ENCODE data around the gene INSIG2. TPM values are rescaled to one million over a fixed set of nuclear protein-coding genes. Genes with fewer than 3 reads are reported as not detected.

INSIG2 gene
- total RNA-seq (10 to 100 TPM; 13.2 to 18.4 (median 15.7) TPM), polyA plus RNA-seq (13.7 TPM)
- long read RNA-seq, donor 1, transcript INSIG2-201 (6 exons, 2,590 nt) = major isoform, 54 of 68 reads
- long read RNA-seq, donor 1, partial matches to known transcripts = 1 of 68 reads
- long read RNA-seq, donor 1, other reads (novel, unspliced or antisense) = 10 of 68 reads
- long read RNA-seq, donor 2, transcript INSIG2-201 (6 exons, 2,590 nt) = major isoform, 23 of 30 reads
- long read RNA-seq, donor 2, partial matches to known transcripts = 1 of 30 reads
- long read RNA-seq, donor 2, other reads (novel, unspliced or antisense) = 4 of 30 reads
- long read RNA-seq, donor 3, transcript INSIG2-201 (6 exons, 2,590 nt) = major isoform, 48 of 71 reads
- long read RNA-seq, donor 3, partial matches to known transcripts = 8 of 71 reads
- long read RNA-seq, donor 3, other reads (novel, unspliced or antisense) = 11 of 71 reads
- long read RNA-seq, donor 4, transcript INSIG2-201 (6 exons, 2,590 nt) = major isoform, 12 of 22 reads
- long read RNA-seq, donor 4, partial matches to known transcripts = 1 of 22 reads
- long read RNA-seq, donor 4, other reads (novel, unspliced or antisense) = 8 of 22 reads

DNA sequence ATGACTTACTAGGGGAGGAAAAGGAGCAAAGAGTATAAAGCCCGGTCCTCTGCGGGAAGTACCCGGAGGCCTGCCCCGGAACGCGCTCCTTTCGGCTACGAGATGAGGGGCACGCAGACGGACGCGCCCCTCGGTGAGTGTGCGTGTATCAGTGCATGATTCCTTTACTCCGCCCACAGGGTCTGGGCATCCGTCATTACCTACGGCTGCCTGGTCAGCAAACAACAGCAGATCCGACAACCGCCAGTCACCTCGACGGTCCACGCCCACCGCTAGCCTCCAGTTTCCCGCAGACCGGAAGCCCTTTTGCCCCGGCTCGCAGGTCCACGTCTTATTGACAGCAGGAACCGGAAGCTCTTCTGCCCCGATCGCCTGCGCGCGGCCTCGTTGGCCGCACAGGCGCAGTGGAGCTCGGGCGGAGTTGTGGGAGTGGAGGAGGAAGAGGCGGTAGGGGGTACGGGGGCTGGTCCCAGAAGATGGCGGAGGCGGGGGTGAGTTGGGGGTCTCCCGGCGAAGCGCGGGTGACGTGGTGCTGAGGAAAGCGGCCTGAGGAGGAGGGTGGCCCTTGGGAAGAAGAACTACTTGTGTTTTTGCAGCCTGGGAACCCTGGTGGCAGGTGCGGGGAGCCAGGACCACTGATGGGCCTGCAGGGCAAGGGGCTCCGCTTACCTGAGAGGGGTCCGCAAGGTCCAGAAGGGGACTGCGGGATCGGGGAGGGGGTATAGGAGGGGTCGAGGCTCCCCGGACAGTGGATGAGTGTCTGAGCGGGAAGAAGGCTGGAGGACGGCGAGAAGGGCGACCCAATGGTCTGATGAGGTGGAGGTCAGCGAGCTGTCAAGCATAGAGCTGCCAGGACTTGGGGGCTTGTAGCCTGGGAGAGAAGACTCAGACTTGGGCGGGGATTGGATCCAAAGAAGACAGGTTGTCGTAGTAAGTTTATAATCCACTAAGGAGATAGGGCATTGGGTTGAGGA lies at the start of gene INSIG2:
INSIG2 (plus strand) TSS at position 421 of the 974 bp plus-strand sequence. CDS start 8,086 bp downstream, outside the sequence.
- Histone ChIP-seq H3K4me3 (ENCODE audit: low read length) (peak within 1 kb of the TSS; percentile 80), H3K27ac (ENCODE audit: low read length) (peak within 1 kb of the TSS; percentile 13), H3K9me3 (ENCODE audit: control insufficient read depth, low read length) (no peaks in the 10 kb centered on the region), H3K4me1 (ENCODE audit: control insufficient read depth, insufficient read depth, low read length) (peaks cover 4% of the 10 kb centered on the region), H3K27me3 (ENCODE audit: control insufficient read depth, insufficient read depth) (no peaks in the 10 kb centered on the region)
- intact Hi-C loops (cut with DNase I) = no loop called here
- DNase-seq = peak; percentile 95 to 97 (median 97)
- WGBS = under 1% methylated on average over 63 of the region's 63 CpGs
- peak; percentile 99 for ATAC-seq

DNA sequence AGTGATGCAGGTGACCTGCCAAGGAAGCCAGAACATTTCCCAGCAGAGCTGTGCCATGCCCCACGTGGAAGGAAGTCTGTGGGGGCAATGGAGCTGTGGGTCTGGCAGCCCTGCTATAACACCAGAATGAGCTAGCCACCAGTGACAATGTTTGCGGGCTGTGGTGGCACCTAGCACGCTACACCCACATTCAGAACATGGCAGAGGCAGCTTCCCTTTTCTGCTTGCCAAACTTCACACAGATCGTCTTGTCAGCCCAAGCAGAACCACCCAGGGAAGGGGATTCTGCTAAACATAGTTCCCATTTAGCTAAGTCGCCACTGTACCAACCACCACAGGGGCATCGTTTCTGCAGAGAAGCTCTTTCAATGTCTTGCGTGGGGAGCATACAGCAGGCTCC lies 47.4 kb upstream of the INSIG2 start:
- ATAC-seq = no peak
- H3K9me3 ChIP-seq (ENCODE audit: control insufficient read depth, low read length) = no peaks in the 10 kb centered on the region
- DNase-seq = no peak
- no peaks in the 10 kb centered on the region for H3K4me1 ChIP-seq (ENCODE audit: control insufficient read depth, insufficient read depth, low read length)
- H3K27ac ChIP-seq (ENCODE audit: low read length) = no peak overlapping the region
- intact Hi-C loops (cut with DNase I) = loop anchor here in 2 of 4 donors (10.0 kb wide), 1 partner anchor 814 kb away; no protein-coding TSS in a partner anchor
- H3K4me3 ChIP-seq (ENCODE audit: low read length) = no peak overlapping the region
- 72% methylated on average over 7 of the region's 7 CpGs for WGBS
- H3K27me3 ChIP-seq (ENCODE audit: control insufficient read depth, insufficient read depth) = peaks cover 3% of the 10 kb centered on the region

DNA sequence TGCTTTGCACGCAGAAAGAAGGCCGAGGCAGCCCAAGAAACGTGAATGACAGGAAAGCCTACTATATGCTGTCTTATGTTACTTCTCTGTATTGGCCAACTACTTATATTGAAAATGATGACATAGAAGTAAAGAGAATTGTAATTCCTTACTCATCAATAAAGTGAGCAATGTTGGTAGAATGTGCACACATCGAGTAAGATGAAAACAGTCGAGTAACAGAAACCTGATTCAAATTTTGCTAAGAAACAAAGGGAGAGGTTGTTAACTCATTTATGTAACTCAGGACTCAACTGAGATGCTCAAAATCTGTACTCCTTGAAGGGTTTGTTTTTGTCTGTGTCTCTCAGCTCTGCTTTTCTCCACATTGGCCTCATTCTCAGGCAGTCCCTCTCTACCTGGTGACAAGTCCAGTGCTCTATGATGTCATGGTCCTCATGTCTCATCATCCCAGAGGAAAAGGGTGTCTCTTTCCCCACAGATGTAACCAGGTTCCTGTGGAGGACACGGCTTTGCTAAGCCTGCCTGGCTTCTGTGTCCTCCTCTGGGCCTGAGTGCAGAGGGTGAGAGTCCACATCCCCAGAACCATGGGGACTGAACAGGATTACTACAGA lies 44.1 kb upstream of the INSIG2 start:
- Histone ChIP-seq H3K4me3 (ENCODE audit: low read length) (no peak overlapping the region), H3K9me3 (ENCODE audit: control insufficient read depth, low read length) (no peaks in the 10 kb centered on the region), H3K27ac (ENCODE audit: low read length) (no peak overlapping the region), H3K27me3 (ENCODE audit: control insufficient read depth, insufficient read depth) (peaks cover 2% of the 10 kb centered on the region), H3K4me1 (ENCODE audit: control insufficient read depth, insufficient read depth, low read length) (no peaks in the 10 kb centered on the region)
- 80% methylated on average over 6 of the region's 6 CpGs for WGBS
- DNase-seq (no peak), ATAC-seq (no peak)
- intact Hi-C loops (cut with DNase I) = loop anchor here in 2 of 4 donors (10.0 kb wide), 1 partner anchor 811 kb away; no protein-coding TSS in a partner anchor

- H3K27ac ChIP-seq (ENCODE audit: low read length) = no peak overlapping the region
- H3K27me3 ChIP-seq (ENCODE audit: control insufficient read depth, insufficient read depth) = peaks cover 2% of the 10 kb centered on the region
- intact Hi-C loops (cut with DNase I) = loop anchor here (5.0 to 10.0 kb wide), 2 partner anchors 810 to 812 kb away; no protein-coding TSS in a partner anchor
- 74% methylated on average over 2 of the region's 2 CpGs for WGBS
- no peak overlapping the region for H3K4me3 ChIP-seq (ENCODE audit: low read length)
- DNase-seq (no peak), ATAC-seq (no peak)
- H3K4me1 ChIP-seq (ENCODE audit: control insufficient read depth, insufficient read depth, low read length) = no peaks in the 10 kb centered on the region
- no peaks in the 10 kb centered on the region for H3K9me3 ChIP-seq (ENCODE audit: control insufficient read depth, low read length)
Observed at GRCh38 chr2:118044854-118045253, 43.4 kb upstream of the INSIG2 start.

GRCh38 chr2:118045286-118045685 lies 43.0 kb upstream of the INSIG2 start:
- ATAC-seq = no peak
- WGBS = 76% methylated on average over 1 of the region's 1 CpG
- Histone ChIP-seq H3K4me3 (ENCODE audit: low read length) (no peak overlapping the region), H3K27ac (ENCODE audit: low read length) (no peak overlapping the region), H3K27me3 (ENCODE audit: control insufficient read depth, insufficient read depth) (peaks cover 2% of the 10 kb centered on the region), H3K9me3 (ENCODE audit: control insufficient read depth, low read length) (no peaks in the 10 kb centered on the region), H3K4me1 (ENCODE audit: control insufficient read depth, insufficient read depth, low read length) (no peaks in the 10 kb centered on the region)
- intact Hi-C loops (cut with DNase I) = loop anchor here (5.0 to 10.0 kb wide), 2 partner anchors 810 to 812 kb away; no protein-coding TSS in a partner anchor
- DNase-seq = no peak

DNA sequence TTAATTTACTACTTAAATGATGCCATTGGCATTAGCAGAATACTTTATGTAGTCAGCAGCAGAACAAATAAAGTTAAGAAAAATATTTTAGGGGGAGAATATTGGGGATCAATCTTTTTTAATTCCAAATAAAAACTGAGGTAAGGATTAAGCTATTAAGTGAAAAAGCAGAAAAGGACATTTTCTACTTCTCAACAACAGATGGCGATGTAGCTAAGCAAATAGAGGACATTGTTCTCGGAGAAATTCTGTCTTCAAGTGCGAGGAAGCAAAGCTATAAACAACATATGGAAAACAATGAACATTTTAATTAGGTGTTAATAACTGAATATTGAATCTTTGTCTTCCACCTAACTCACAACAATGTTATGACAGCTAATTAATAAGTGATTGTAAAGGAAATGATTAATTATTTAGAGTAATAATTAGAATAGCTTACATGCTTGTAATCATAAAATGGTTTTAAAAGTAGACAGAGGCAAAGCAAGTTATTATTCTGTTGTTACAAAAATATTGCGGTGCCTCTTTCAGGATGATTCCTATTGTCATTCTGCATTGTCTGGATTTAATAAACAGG lies 41.5 kb upstream of the INSIG2 start:
- Histone ChIP-seq H3K4me1 (ENCODE audit: control insufficient read depth, insufficient read depth, low read length) (no peaks in the 10 kb centered on the region), H3K9me3 (ENCODE audit: control insufficient read depth, low read length) (no peaks in the 10 kb centered on the region), H3K27ac (ENCODE audit: low read length) (no peak overlapping the region), H3K4me3 (ENCODE audit: low read length) (no peak overlapping the region), H3K27me3 (ENCODE audit: control insufficient read depth, insufficient read depth) (peaks cover 2% of the 10 kb centered on the region)
- DNase-seq (no peak), ATAC-seq (no peak)
- 9% methylated on average over 4 of the region's 4 CpGs for WGBS
- intact Hi-C loops (cut with DNase I) = loop anchor here (5.0 to 10.0 kb wide), 2 partner anchors 808 to 811 kb away; no protein-coding TSS in a partner anchor

- WGBS = 43% methylated on average over 3 of the region's 3 CpGs
- intact Hi-C loops (cut with DNase I) = loop anchor here (5.0 to 10.0 kb wide), 2 partner anchors 807 to 810 kb away; no protein-coding TSS in a partner anchor
- Histone ChIP-seq H3K4me3 (ENCODE audit: low read length) (no peak overlapping the region), H3K9me3 (ENCODE audit: control insufficient read depth, low read length) (no peaks in the 10 kb centered on the region), H3K4me1 (ENCODE audit: control insufficient read depth, insufficient read depth, low read length) (no peaks in the 10 kb centered on the region), H3K27ac (ENCODE audit: low read length) (no peak overlapping the region), H3K27me3 (ENCODE audit: control insufficient read depth, insufficient read depth) (peaks cover 2% of the 10 kb centered on the region)
- no peak for DNase-seq
- peak in 1 of 2 donors; percentile 37 for ATAC-seq
Observed at GRCh38 chr2:118047380-118047826, 40.9 kb upstream of the INSIG2 start.

DNA sequence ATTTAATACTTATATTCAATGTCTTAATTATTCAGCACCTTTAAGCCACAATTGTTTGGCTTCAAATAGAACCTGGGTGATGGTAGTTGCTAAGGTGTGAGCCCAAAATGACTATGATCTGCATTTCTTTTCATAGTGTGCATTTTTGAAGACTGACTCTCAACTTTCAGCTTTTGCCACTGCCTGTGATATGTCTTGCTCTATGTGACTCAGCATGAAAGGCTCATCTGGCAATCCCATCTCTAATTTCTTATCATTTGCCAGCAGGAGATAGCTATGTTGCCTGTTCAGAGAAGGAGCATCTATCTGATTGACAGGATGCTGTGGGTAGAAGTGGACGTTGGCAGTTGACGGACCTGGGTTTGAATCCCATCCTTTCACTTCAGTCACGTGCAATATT lies 39.9 kb upstream of the INSIG2 start:
- intact Hi-C loops (cut with DNase I) = loop anchor here (5.0 to 10.0 kb wide), 2 partner anchors 806 to 809 kb away; no protein-coding TSS in a partner anchor
- 71% methylated on average over 3 of the region's 3 CpGs for WGBS
- ATAC-seq = no peak

DNA sequence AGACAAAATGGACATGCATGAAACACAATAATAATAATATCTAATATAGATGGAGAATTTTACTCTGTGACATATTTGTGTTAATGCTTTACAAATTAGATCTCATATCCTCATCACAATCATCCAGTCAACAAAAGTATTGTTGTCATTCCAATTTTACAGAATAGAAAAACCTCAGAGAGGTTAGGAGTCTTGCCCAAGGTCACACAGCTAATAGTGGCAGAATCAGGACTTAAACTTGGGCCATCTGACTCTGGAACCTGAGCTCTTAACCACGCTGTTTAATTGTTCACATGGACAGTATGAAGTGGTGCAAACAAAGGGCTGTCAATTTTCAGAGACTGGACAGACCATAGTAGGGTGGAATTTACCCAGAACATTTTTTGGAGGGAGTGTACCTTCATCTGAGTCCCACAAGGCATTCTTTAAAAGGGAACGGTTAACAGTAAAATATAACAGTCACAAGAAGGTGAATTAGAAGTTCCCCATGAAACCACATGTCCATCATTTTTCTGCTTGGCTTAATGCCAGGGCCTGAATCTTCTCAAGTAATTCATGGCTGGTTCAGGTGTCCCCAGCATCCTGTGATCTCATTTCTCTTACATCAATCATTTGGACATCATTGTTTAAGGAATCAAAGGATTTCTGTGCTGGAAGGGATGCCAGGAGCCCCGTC lies 39.0 kb upstream of the INSIG2 start:
- 72% methylated on average over 3 of the region's 3 CpGs for WGBS
- DNase-seq (no peak), ATAC-seq (no peak)
- Histone ChIP-seq H3K4me3 (ENCODE audit: low read length) (no peak overlapping the region), H3K9me3 (ENCODE audit: control insufficient read depth, low read length) (no peaks in the 10 kb centered on the region), H3K27ac (ENCODE audit: low read length) (no peak overlapping the region), H3K4me1 (ENCODE audit: control insufficient read depth, insufficient read depth, low read length) (no peaks in the 10 kb centered on the region), H3K27me3 (ENCODE audit: control insufficient read depth, insufficient read depth) (peaks cover 2% of the 10 kb centered on the region)
- intact Hi-C loops (cut with DNase I) = loop anchor here (5.0 to 10.0 kb wide), 2 partner anchors 806 to 808 kb away; no protein-coding TSS in a partner anchor

More for the DNA sequence above, 39.9 kb upstream of the INSIG2 start:
- no peaks in the 10 kb centered on the region for H3K9me3 ChIP-seq (ENCODE audit: control insufficient read depth, low read length)
- peaks cover 2% of the 10 kb centered on the region for H3K27me3 ChIP-seq (ENCODE audit: control insufficient read depth, insufficient read depth)
- no peak overlapping the region for H3K27ac ChIP-seq (ENCODE audit: low read length)
- no peaks in the 10 kb centered on the region for H3K4me1 ChIP-seq (ENCODE audit: control insufficient read depth, insufficient read depth, low read length)
- no peak for DNase-seq
- no peak overlapping the region for H3K4me3 ChIP-seq (ENCODE audit: low read length)
